LoVo (cell line): ENCODE data around the gene OR1I1.

Experiments used
- DNase-seq: peaks from one replicate; pipeline ENCODE4 v3.0.0-alpha.2; 2016; ENCODE audit warnings: low spot score

Gene OR1I1

DNA sequence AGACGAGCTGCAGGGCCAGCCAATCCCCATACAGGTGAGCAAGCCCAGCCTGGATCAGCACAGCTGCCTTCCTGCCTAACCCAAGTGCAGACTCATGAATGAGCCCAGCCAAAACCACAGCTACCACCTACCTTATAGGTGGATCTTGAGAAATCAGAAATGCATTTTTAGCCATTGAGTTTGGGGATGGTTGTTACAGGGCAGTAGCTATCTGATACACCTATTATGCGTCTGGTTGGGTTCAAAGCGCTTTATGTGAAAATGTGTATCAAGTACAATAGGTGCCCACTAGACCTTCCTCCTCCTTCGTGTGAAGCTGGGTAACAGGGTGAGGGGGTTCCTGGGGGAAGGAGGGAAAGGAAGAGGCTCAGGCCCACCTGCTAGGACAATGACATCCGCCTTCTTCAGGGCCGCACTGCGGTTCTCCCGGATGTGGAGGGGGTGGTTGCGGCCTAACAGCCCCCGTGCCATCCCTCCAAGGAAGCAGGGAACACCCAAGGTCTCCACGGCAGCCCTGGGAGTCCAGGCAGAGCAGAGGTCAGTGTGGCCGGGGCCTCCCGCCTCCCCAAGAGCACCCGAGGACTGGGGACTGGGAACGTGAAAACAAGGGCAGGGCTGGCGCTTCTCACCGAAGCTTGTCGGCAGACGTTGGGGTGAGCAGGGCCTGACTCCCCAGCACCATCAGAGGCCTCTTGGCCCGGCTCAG lies 36.9 kb downstream of the OR1I1 start:
- no peak for DNase-seq

DNA sequence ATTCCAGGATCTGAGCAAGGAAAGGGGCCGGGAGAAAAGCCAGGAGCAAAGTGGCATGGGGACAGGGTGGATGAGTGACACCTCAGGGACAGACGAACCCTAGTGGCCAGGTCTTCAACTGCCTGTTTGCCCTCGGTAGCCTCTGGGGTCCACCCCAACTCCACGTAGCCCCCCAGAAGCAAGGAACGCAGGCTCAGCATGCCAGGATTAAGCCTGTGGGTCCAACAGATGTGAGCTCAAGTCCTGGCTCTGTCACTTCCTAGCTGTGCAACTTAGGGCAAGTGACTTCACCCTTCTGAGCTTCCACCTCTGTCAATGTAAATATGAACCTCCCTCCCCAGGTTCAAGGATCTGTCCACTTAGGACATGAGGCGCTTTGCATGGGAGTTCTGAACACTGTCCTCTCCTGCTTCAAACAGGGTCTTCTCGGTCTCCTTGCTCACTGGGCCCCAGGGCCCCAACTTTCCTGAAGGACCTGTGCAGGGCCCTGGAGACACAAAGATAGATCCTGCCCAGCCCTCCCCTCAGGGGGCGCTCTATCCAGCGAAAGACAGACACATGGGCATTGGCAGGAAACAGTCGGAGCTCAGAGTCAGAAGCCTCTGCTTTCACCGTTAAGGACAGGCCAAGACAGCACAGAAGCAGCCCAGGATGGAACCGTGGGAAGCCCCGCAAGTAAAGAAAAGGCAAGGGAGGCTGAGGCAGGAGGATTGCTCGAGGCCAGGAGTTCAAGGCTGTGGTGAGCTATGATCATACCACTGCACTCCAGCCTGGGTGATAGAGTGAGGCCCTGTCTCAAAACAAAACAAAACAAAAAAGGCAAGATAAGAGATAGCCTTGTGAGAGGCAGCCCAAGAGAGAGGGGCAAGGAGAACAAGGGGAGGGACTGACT lies 38.4 kb downstream of the OR1I1 start:
- DNase-seq = no peak

- no peak for DNase-seq
Observed at GRCh38 chr19:15122331-15123030, 40.5 kb downstream of the OR1I1 start.

DNA sequence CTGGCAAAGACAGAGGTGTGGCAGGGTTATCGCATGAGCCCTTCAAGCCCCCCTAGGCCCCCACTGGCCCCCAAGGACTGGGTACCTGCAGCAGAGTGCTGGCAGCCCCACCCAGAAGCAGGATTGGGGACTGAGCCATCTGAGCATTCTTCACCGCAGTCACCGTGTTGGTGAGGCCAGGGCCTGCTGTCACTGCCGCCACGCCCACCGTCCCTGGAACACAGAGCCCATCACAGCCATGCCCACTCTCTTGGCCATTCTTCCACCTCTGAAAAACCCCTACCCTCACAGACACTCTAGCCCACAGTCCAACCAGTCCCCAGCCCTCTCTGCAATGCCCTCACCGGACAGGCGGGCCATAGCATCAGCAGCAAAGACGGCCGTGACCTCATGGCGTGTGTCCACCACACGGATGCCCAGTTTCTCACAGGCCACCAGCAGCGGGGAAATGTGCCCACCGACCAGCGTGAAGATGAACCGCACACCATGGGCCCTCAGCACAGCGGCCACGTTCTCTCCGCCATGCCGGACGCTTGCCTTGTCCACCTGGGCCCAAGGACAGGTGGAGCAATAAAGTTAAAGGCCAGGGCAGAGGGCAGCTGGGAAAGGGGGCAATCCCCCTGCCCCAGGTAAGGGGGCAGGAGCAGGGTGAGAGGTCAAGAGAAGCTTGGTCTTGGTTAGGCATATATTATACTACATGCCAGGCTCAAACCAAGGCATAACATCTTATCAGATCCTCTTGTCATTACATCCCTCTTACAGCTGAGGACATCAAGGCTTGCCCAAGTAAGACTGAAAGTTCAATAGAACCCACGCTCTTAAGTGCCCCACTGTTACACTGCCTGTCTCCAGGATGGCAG lies 41.2 kb downstream of the OR1I1 start:
- DNase-seq = no peak

DNA sequence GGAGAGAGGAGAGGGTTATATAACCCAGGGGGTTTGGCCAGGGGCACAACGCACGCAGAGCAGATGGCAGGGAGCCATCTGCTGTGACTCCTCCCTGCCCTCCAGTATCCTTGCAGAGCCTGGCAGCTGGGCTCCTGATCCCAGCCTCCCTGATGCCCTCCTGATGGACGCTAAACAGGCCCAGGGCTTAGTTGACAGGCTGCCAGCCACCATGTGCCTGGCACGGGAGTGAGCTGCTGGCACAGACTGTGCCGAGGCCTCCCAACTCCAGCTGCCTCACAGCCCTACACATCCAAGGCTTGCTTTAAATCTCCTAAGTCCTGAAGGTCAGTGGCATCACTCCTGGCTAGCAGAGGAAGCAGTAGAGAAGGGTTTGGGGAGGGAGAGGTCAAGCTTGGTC lies 41.9 kb downstream of the OR1I1 start:
- no peak for DNase-seq

GRCh38 chr19:15124572-15125231 lies 42.7 kb downstream of the OR1I1 start:
- no peak for DNase-seq

DNA sequence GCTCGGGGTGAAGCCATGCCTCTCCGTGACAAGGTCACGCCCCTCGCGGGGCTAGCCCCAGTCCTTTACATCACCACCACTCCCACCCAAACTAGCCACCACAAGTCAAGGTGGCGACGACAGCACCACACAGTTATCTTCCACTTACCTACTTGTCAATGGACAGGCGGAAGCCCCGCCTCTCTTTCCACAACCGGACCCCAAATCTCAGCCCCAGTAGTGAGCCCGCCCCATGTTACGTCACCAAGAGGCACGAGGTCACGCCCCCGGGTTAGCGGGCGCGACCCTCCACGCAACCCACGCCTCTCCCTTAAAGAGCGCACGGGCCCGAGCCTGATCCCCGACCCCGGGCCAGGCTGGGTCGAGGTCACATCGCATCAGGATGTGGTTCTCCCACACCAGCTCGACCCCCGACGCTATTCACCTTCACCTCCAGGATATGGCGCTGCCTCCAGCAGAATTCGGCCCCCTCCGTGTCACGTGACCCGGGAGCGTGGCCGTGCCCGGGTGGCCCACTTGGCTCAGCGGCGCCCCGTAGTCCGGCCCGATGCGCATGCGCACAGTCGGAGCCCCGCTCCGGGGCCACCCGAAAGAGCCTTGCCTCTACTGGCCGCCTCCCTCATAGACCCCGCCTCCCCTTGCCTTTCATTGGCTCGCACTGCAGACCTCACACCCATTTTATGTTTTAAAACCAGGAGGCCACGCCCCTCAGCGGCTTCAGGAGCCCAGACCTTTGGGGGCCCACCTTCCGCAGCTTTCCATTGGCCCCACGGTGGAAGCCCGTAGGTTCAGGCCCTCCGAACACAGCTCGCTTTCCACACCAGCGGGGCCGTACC lies 43.4 kb downstream of the OR1I1 start:
- peak; percentile 97 for DNase-seq

DNA sequence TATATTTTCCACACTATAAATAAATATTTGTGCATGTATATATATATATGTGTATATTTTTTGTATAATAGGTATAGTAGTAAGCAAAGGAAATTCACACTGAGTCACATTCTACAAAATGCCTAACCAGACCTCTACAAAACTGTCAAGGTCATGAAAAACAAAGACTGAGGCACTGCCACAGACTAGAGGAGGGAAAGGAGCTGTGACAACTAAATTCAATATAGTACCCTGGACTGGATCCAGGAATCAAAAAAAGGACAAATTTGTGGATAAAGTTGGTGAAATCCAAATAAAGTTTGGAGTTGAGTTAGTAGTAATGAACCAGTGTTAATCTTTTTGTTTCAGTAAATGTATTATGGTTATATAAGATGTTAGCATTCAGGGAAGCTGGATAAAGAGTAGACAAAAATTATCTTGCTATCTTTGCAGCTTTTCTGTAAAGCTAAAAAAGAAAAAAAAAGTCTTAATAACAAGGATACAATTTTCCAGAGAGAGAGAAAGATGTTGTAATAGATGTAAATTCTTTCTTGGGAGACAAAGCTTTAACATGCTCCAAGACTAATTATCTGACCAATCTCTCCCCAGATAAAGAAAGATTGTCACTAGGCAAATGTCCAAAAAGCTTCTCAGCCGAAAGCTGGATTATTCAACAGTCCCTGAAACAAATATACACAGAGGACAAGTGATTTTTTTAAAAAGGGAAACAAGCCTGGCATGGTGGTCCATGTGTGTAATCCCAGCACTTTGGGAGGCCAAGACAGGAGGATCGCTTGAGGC lies 44.3 kb downstream of the OR1I1 start:
- no peak for DNase-seq

DNA sequence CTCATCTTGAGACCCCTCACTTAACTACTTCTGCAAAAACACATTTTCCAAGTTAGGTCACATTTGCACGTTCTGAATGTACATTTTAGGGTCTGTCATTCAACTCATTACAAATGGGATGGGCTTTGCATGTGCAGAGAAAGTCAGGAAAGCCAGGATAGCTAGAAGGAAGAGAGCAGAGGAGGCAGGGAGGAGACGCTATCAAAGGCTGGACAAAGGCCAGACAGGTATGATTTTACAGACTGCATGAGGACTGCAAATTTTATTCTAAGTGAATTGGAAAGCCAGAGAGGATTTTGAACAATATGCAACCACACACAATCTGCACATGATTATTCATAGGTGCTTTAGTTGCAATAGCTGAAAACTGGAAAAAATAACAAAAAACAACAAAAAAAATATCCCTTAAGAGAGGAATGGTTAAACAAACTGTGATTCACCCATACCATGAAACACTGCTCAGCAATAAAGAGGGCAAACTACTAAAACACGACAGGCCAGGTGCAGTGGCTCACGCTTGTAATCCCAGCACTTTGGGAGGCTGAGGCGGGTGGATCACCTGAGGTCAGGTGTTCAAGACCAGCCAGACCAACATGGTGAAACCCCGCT lies 46.3 kb downstream of the OR1I1 start:
- DNase-seq = no peak

- peak; percentile 32 for DNase-seq
Observed at GRCh38 chr19:15129856-15130585, 48.0 kb downstream of the OR1I1 start.

DNA sequence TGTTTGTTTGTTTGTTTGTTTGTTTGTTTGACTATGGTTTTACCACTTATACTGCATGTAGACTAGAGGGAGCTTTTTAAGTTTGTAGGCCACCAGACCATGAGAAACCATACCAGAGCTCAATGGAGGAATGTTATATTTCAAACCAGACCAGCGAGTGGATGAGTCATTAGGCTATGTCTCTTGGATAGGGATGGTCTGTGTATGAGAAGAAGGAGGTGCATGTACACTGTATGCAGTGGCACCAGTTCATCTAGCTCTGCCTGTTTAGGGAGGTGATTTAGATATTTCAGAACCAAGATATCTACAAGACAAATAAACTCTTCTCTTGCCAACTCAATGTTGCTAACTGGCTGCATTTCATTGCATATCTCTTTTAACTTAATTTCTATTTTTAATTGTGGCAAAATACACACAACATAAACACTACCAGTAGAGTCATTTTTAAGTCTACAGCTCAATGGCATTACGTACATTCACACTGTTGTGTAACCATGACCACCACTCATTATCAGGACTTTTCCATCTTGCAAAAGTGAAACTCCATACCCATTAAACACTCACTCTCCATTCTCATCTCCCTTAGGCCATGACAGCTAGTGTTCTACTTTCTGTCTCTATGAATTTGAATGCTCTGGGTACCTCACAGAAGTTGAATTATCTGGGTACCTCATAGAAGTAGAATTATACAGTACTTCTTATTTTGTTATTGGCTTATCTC lies 54.4 kb downstream of the OR1I1 start:
- no peak for DNase-seq

GRCh38 chr19:15137777-15138176 lies 55.8 kb downstream of the OR1I1 start:
- no peak for DNase-seq

DNA sequence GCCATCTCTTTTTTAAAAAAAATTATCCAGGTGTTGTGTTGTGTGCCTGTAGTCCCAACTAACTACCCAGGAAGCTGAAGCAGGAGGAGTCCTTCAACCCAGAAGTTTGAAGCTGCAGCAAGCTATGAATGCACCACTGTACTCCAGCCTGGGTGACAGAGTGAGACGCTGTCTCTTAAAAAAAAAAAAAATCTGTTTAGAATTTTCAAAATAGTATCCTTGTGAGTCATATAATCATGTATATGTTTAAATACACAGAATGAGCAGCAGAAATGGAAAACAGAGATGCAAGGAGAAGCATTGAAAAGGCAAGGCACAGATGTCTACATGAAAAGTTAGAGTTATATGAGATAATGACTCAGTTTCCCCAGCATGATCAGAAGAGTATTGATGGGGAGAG lies 56.4 kb downstream of the OR1I1 start:
- no peak for DNase-seq

DNA sequence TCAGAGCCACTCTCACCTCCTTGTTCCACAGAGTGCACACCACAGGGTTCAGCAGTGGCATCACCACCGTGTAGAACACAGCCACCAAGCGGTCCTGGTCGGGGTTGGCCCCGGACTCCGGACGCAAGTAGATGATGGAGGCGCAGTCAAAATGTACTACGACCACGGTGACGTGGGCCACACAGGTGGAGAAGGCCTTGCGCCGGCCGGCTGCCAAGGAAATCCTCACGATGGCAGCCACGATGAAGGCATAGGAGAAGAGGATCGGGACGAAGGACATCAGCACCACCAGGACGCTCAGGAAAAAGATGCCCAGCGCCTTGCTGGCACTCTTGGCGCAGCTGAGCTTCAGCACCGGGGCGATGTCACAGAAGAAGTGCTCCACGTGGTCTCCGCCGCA lies 59.1 kb downstream of the OR1I1 start:
- DNase-seq = no peak

- DNase-seq = no peak
Observed at GRCh38 chr19:15142313-15142712, 60.3 kb downstream of the OR1I1 start.
